T47D (cell line): ENCODE results near the gene R3HDM2.

Experiments
- DNase-seq, 2 experiments: peaks; one replicate each; pipeline versions ENCODE4 v3.0.0 to v3.0.0-alpha.2; 2011 to 2012; ENCODE audit warnings: low read depth in 1 of 2, low spot score in 1 of 2
- JUND ChIP-seq: IDR thresholded peaks from 2 replicates; pipeline ENCODE4 v1.6.1; 2012; ENCODE audit warnings: low read depth
- in situ Hi-C: cut with HindIII; loops from 2 replicates; pipeline ENCODE4 v1.10.0; 2016; ENCODE audit warnings: low sequenced_read_pairs, low pct_unique_long_range_greater_than_20kb

Gene R3HDM2

DNA sequence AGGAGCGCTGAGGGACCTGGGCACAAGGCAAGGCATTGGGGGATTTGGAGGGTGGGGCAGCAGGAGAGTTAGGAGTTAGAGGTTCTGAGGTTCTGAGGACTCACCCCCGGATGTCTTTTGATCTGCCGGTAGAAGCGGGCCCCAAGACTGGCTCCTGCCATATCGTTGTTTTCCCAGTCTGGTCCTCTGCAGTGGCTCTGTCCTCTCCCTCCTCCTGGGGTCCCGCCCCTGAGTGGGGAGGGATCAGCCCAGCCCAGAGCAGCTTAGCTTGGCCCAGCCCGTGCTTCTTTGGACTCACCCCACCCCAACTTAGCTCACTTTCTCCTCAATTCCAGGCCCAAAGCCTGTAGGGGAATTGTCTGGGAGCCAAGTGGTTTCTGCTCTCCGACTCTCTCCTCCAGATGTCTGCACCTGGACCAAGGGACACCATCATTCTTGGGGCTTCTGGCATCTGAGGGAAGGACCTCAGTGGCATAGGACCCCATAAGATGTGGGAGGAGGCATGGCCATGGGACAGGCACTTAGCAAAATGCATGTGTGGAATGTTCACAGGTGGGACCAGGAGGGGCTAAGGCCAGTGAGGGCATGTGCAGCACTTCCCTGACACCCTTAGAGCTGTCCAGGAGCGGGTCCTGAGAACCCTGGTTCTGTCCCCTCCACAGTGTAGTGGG is 193.8 kb downstream of the R3HDM2 start:
- no peak for DNase-seq
- TF ChIP-seq JUND = no peak
- in situ Hi-C loops = no loop called here

- no peak for DNase-seq
- no peak for TF ChIP-seq JUND
- in situ Hi-C loops = no loop called here
Measured at GRCh38 chr12:57236201-57236924, 194.5 kb downstream of the R3HDM2 start.

DNA sequence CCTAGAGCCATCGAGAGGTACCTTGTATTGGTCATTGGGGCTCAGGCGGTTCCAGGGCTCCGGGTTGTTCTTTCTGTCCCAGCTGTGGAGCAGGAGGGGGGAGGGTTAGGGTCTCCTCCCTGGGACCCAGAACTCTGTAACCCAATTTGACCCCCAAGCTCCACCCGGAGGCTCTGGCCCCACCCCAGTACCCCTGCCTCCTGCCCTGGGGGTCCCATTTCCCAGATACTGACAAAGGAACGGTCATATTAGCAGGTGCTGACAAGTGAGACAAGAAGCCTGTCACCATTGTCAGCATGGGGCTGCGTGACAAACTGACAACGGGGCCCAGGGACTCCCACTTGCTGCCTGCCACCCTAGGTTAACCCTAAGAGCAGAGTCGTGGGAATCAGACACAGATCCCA is 195.1 kb downstream of the R3HDM2 start:
- DNase-seq = no peak
- no peak for TF ChIP-seq JUND
- in situ Hi-C loops = no loop called here

DNA sequence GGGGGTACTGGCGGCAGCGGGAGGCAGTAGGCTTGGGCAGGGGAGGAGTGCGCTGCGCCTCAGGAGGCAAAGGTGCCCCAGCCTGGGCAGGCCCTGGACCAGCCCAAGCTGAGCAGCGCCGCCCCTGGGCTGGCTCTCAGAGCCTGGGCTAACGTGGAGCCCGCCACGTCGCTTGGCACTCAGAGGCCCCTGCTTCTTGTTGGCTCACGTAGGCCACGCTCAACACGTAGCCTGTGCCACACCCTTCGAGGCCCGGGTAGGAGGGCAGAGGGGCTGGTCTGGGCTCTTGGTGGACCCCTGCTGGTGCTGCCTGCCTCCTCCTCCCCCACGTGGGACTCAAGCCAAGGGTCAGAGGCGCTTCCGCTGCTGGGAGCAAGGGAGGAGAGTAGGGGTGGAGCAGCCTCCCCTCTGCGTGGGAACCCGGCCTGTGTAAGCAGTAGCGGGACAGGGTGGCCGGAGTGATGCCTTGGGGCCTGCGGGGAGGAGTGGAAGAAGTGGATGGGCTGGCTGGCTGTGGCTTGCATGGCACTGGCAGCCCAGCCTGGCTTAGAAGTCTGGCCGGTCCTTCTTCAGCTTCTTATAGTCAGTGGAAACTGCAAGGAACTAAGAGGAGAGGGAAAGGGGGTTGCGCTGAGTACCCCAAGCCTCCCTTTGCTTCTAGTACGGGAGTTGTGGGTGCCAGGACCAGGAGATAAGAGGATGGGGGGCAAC is 195.7 kb downstream of the R3HDM2 start:
- in situ Hi-C loops = no loop called here
- no peak for TF ChIP-seq JUND
- DNase-seq = no peak

- in situ Hi-C loops = no loop called here
- TF ChIP-seq JUND = no peak
- no peak for DNase-seq
Measured at GRCh38 chr12:57234571-57235016, 196.2 kb downstream of the R3HDM2 start.

GRCh38 chr12:57234233-57234570 is 196.6 kb downstream of the R3HDM2 start:
- TF ChIP-seq JUND = no peak
- DNase-seq = no peak
- in situ Hi-C loops = no loop called here

GRCh38 chr12:57233357-57234232 is 197.2 kb downstream of the R3HDM2 start:
- no peak for DNase-seq
- in situ Hi-C loops = no loop called here
- TF ChIP-seq JUND = no peak

- DNase-seq = no peak
- in situ Hi-C loops = no loop called here
- no peak for TF ChIP-seq JUND
Measured at GRCh38 chr12:57232156-57232756, 198.6 kb downstream of the R3HDM2 start.

GRCh38 chr12:57231276-57232021 is 199.4 kb downstream of the R3HDM2 start:
- in situ Hi-C loops = no loop called here
- TF ChIP-seq JUND = no peak
- no peak for DNase-seq

DNA sequence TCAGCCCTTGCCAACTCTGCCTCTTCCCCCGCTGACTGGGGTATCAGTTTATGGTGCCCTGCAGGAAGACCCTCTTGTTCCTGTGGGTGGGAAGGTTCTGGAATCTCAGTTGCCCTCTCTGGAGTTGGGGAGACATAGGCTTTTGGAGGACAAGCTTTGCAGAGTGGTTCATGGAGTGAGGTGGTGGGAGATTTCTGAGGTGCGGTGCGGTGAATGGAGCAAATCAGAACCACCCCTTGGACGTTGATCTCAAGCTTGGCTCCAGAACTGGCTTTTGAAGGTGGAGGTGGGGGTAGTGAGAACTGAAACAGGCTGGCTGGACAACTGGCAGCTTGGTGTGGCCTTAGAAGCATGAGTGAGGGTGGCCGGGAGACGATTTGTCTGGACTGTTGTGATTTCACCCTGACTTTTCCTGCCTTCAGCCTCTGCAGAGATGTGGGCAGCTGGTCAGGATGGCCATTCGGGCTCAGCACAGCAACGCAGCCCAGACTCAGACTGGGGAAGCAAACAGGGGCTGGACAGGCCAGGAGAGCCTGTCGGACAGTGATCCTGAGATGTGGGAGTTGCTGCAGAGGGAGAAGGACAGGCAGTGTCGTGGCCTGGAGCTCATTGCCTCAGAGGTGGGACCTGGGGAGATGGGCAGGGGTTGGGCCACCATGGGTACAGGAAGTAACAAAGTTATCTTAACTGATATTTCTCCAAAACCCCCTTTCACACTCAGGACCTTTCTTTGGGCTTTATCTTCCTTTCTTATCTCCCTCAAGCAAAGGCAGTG is 200.3 kb downstream of the R3HDM2 start:
- no peak for TF ChIP-seq JUND
- DNase-seq = no peak
- in situ Hi-C loops = no loop called here
